Upper lobe of left lung (tissue), 4 donors: ENCODE data around the gene ZC3H7B.

Experiments used
- POLR2A ChIP-seq, 4 donors: fragments of 450-650 bp; IDR thresholded peaks; one replicate each; pipeline ENCODE4 v1.5.1; 2016 to 2017; ENCODE audit warnings: antibody characterized with exemption in 4 of 4, mild to moderate bottlenecking in 2 of 4
- POLR2AphosphoS5 ChIP-seq, 2 donors: sonication (generic); formaldehyde crosslinking; IDR thresholded peaks; one replicate each; pipeline ENCODE4 v1.5.1; 2017; ENCODE audit warnings: antibody characterized with exemption in 2 of 2
- TF ChIP-seq, protein P1 (sequence below), 6 experiments: fragments of 450-650 bp in 4 of 6; fragments of 200-600 bp in 2 of 6; sonication (generic) in 2 of 6; IDR thresholded peaks; one replicate each; pipeline ENCODE4 v1.5.1; 2016 to 2019; ENCODE audit warnings: antibody characterized with exemption in 6 of 6

DNA sequence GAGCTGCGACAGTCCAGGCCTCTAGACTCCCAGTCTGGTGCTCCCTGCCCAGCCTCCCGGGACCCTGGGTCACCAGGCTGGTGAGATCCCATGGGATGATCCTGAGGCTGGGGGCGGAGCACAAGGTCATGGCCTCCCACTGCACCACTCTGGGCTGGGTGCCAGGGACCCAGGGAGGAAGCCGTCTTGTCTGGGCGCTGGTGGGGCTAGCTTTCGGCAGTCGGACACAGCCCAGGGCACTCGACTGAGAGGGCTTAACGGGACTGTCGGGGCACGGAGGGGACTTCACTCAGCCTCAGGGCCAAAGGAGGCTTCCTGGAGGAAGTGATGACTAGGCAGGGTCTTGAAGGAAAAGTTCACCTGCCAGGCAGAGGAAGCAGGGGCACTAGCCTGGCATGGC lies 39.0 kb downstream of the ZC3H7B start:
- TF ChIP-seq, protein P1, sequence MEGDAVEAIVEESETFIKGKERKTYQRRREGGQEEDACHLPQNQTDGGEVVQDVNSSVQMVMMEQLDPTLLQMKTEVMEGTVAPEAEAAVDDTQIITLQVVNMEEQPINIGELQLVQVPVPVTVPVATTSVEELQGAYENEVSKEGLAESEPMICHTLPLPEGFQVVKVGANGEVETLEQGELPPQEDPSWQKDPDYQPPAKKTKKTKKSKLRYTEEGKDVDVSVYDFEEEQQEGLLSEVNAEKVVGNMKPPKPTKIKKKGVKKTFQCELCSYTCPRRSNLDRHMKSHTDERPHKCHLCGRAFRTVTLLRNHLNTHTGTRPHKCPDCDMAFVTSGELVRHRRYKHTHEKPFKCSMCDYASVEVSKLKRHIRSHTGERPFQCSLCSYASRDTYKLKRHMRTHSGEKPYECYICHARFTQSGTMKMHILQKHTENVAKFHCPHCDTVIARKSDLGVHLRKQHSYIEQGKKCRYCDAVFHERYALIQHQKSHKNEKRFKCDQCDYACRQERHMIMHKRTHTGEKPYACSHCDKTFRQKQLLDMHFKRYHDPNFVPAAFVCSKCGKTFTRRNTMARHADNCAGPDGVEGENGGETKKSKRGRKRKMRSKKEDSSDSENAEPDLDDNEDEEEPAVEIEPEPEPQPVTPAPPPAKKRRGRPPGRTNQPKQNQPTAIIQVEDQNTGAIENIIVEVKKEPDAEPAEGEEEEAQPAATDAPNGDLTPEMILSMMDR (IDR thresholded peaks at IDR 0.05), result no peak
- TF ChIP-seq POLR2A (IDR thresholded peaks at IDR 0.05) (no peak), POLR2AphosphoS5 (IDR thresholded peaks at IDR 0.05) (no peak)
